K562 (cell line): ENCODE results near the gene ZNF837. TPM values are rescaled to one million over a fixed set of nuclear protein-coding genes. Genes with fewer than 3 reads are reported as not detected.

ENCODE experiments used
- ATAC-seq: fragments of 200-7000 bp; cut with Tn5 transposase; 3 replicates; pipeline ENCODE4 v1.9.1; 2020; ENCODE audit warnings: moderate library complexity
- BruUV-seq: library from RNA; stranded (reverse); fragments of 400-500 nt; replicated peaks from 2 replicates; lab custom pipeline; 2021; lab: Mats Ljungman, UMichigan
- CTCF ChIA-PET: fragments of 300-600 bp; formaldehyde crosslinking; extraction: SDS; loops from one replicate; lab custom pipeline; 2021; ENCODE audit warnings: low intra/inter-chr PET ratio; lab: Yijun Ruan, JAX
- POLR2A ChIA-PET: fragments of 300-600, 350-650 bp; sonication (Branson Sonifier 250); formaldehyde crosslinking; extraction: SDS; loops from one replicate; lab custom pipeline; 2021; ENCODE audit warnings: antibody characterized with exemption, inconsistent platforms; lab: Yijun Ruan, JAX
- DNase-seq, 4 experiments: peaks; one replicate each; pipeline versions ENCODE4 v3.0.0 to v3.0.0-alpha.2; 2011 to 2018; ENCODE audit warnings: low spot score in 3 of 4, mixed read lengths in 3 of 4; ENCODE audit errors: extremely low read depth in 1 of 4
- FAIRE-seq: peaks from 2 replicates; lab custom pipeline; 2011; peaks lifted over from hg19 to GRCh38; lab: Jason Lieb, UNC
- H2AFZ ChIP-seq: 2 replicates; pipeline ENCODE4 v1.6.0; 2011; ENCODE audit warnings: low read depth, low read length, control low read depth, inconsistent platforms
- H3K27ac ChIP-seq: fragments of 200-600 bp; 3 replicates; pipeline ENCODE4 v1.8.0; 2011; ENCODE audit warnings: low read depth, mild to moderate bottlenecking, control low read depth, inconsistent platforms, low read length, moderate library complexity, mixed read lengths; ENCODE audit errors: extremely low read depth
- H3K27me3 ChIP-seq, 2 experiments: fragments of 300-600 bp in 1 of 2; 2 replicates in 1 of 2; 3 replicates in 1 of 2; pipeline versions ENCODE4 v1.6.0 to v1.8.0; 2011; ENCODE audit warnings: inconsistent platforms in 2 of 2, low read length in 2 of 2, mild to moderate bottlenecking in 1 of 2, mixed read lengths in 1 of 2, moderate library complexity in 1 of 2; ENCODE audit not compliant: control insufficient read depth in 2 of 2, insufficient read depth in 2 of 2
- H3K36me3 ChIP-seq: fragments of 300-600 bp; 3 replicates; pipeline ENCODE4 v1.8.0; 2011; ENCODE audit warnings: mild to moderate bottlenecking, low read length, inconsistent platforms; ENCODE audit not compliant: control insufficient read depth, insufficient read depth
- H3K4me1 ChIP-seq, 2 experiments: fragments of 200-600 bp in 1 of 2; replicated peaks in 1 of 2; 2 replicates in 1 of 2; 3 replicates in 1 of 2; pipeline versions ENCODE4 v1.5.1 to v1.8.0; 2011; ENCODE audit warnings: inconsistent platforms in 2 of 2, low read length in 2 of 2, mild to moderate bottlenecking in 1 of 2, mixed read lengths in 1 of 2, moderate library complexity in 1 of 2; ENCODE audit not compliant: control insufficient read depth in 2 of 2, insufficient read depth in 2 of 2
- H3K4me2 ChIP-seq: 2 replicates; pipeline ENCODE4 v1.6.1; 2011; ENCODE audit warnings: low read length, control low read depth, inconsistent platforms, mixed read lengths; ENCODE audit not compliant: insufficient read depth
- H3K4me3 ChIP-seq: fragments of 200-600 bp; sonication (generic), shearing (Covaris generic); 2 replicates; pipeline ENCODE4 v1.5.1; 2016; ENCODE audit warnings: control low read depth, inconsistent platforms
- H3K79me2 ChIP-seq: fragments of 200-600 bp; 3 replicates; pipeline ENCODE4 v1.8.0; 2011; ENCODE audit warnings: low read length, inconsistent platforms; ENCODE audit not compliant: control insufficient read depth, insufficient read depth
- H3K9ac ChIP-seq, 2 experiments: 2 replicates each; pipeline versions ENCODE4 v1.6.0 to v1.6.1; 2011; ENCODE audit warnings: low read depth in 2 of 2, low read length in 2 of 2, control low read depth in 1 of 2, inconsistent platforms in 1 of 2, mild to moderate bottlenecking in 1 of 2, mixed read lengths in 1 of 2; ENCODE audit not compliant: insufficient read depth in 1 of 2
- H3K9me1 ChIP-seq: one replicate; pipeline ENCODE4 v1.6.0; 2011; ENCODE audit warnings: inconsistent platforms, mild to moderate bottlenecking, low read length, moderate library complexity; ENCODE audit not compliant: control insufficient read depth, insufficient read depth
- H3K9me3 ChIP-seq: replicated peaks from 2 replicates; pipeline ENCODE4 v1.5.1; 2011; ENCODE audit warnings: low read depth, low read length, inconsistent platforms; ENCODE audit not compliant: control insufficient read depth, insufficient read depth
- H4K20me1 ChIP-seq: replicated peaks from 2 replicates; pipeline ENCODE4 v1.6.1; 2011; ENCODE audit warnings: low read length, inconsistent platforms, mixed read lengths; ENCODE audit not compliant: control insufficient read depth, insufficient read depth
- ARID2 ChIP-seq: fragments of 450-650 bp; IDR thresholded peaks from 2 replicates; pipeline ENCODE4 v1.6.1; 2017; ENCODE audit warnings: antibody characterized with exemption, mild to moderate bottlenecking
- HCFC1 ChIP-seq: IDR thresholded peaks from 2 replicates; pipeline ENCODE4 v1.6.1; 2012; ENCODE audit warnings: low read depth, low read length, improper control_type of control experiment
- HIVEP1 ChIP-seq: fragments of 250-450 bp; sonication (Bioruptor Pico); IDR thresholded peaks from 2 replicates; pipeline ENCODE4 v1.4.0; 2020; ENCODE audit warnings: mild to moderate bottlenecking
- RBM34 ChIP-seq: fragments of 200-400 bp; formaldehyde crosslinking; IDR thresholded peaks from 2 replicates; pipeline ENCODE4 v1.6.1; 2018; ENCODE audit warnings: low read length, borderline replicate concordance; ENCODE audit not compliant: insufficient read depth
- ZNF12 ChIP-seq: sonication (generic); formaldehyde crosslinking; IDR thresholded peaks from 2 replicates; pipeline ENCODE4 v1.4.0; 2020; ENCODE audit warnings: mild to moderate bottlenecking, missing genetic modification reagents
- WGBS: fragments of 100-300 bp; shearing (Covaris generic); methylation state at CpG from one replicate; pipeline ENCODE4 v1.1.6; 2016; ENCODE audit warnings: low coverage, mixed read lengths; ENCODE audit not compliant: insufficient coverage; ENCODE audit errors: missing lambda C conversion rate; 5-methylcytosine and 5-hydroxymethylcytosine counted together
- in situ Hi-C: fragments of 300-500 bp; cut with MboI; formaldehyde crosslinking; loops from 4 replicates; pipeline ENCODE4 v1.15.0; 2018; ENCODE audit warnings: inconsistent platforms, mixed read lengths
- intact Hi-C: fragments of 100-400 bp; cut with micrococcal nuclease; formaldehyde crosslinking; loops from 2 replicates; pipeline ENCODE4 v1.14.2; 2022
- polyA plus RNA-seq, 8 experiments: library from polyadenylated mRNA; depleted of rRNA in 4 of 8; stranded (reverse) in 5 of 8; unstranded in 3 of 8; fragments of >200 nt; fragmentation: Nextera tagmentation in 2 of 8; fragmentation: Illumina TruSeq in 1 of 8; extraction: Ambion mirVana in 2 of 8; extraction: Trizol in 1 of 8; gene quantifications; 2 replicates each; pipeline versions ENCODE4 v1.2.1 to v1.2.3, GENCODE V29; 2011 to 2014; ENCODE audit warnings: inconsistent platforms in 1 of 8, missing spikeins in 1 of 8
- total RNA-seq, 7 experiments: library from RNA; depleted of rRNA in 6 of 7; stranded (reverse); fragments of >200 nt in 6 of 7; fragmentation: Illumina TruSeq in 2 of 7; extraction: Trizol in 2 of 7; gene quantifications; 2 replicates each; pipeline versions ENCODE4 v1.2.1 to v1.2.3, GENCODE V29; 2011 to 2021; ENCODE audit warnings: low replicate concordance in 1 of 7
- TF ChIP-seq, protein P1 (sequence below), 2 experiments: fragments of 450-650 bp in 1 of 2; sonication (generic) in 1 of 2; formaldehyde crosslinking in 1 of 2; IDR thresholded peaks; 2 replicates each; pipeline versions ENCODE4 v1.7.1 to v1.9.0; 2016 to 2022; ENCODE audit warnings: inconsistent platforms in 1 of 2, mild to moderate bottlenecking in 1 of 2, missing genetic modification reagents in 1 of 2
- TF ChIP-seq, protein P2 (sequence below): sonication (generic); formaldehyde crosslinking; IDR thresholded peaks from 2 replicates; pipeline ENCODE4 v1.8.0; 2022; ENCODE audit warnings: mild to moderate bottlenecking, missing genetic modification reagents

The ZNF837 gene
- total and polyA plus RNA-seq, 9 of the 15 experiments (the other 6 are each of a cell fraction or from before 2014, with no cell fraction given), result 0.11 to 2.1 (median 0.57) TPM; not detected in 4

DNA sequence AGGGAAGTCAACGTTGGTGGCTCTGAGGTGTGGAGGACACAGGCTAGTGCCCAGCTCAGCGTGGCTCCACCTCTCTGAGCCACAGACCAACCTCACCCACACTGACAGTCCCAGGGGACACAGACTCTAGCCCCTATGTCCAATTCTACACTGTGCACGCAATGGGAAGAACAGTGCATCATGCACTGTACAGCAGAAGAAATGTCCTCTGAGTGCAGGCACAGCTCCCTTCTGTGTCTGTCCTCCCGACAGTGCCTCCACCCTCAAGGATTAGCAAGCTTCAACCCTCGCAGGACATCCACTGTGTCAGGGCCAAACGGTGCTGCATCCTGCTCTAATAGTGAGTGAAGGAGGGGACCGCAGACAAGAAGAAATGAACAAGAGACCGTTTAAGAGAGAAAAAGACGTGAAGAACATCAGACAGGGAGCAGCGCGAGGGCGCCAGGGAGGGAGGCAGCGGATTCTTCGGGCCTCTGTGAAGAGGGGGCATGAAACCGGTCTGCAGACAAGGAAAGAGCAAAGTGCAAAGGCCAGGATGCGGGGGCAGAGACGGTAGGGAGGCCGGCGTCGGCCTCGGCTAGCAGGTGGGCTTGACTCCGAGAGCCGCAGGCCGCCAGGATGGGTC is 681 bp downstream of the ZNF837 start:
- peak overlapping the region; percentile 99 for H3K4me2 ChIP-seq
- no peaks in the 10 kb centered on the region for H3K27me3 ChIP-seq
- intact Hi-C loops (loop anchor here (2.0 kb wide), 1 partner anchor 17 kb away; the partner anchor contains the start of gene ZNF497), in situ Hi-C loops (no loop called here)
- H3K79me2 ChIP-seq, result peaks cover 15% of the 10 kb centered on the region; the same call in 2 of the 3 replicates
- no peaks in the 10 kb centered on the region for H3K9me3 ChIP-seq
- CTCF ChIA-PET, result no interaction called here
- peak in 1 of 4 experiments; percentile 16 for DNase-seq
- H3K9me1 ChIP-seq, result no peaks in the 10 kb centered on the region
- peak overlapping the region; percentile 61 for H3K4me3 ChIP-seq
- peaks cover 12 to 40% of the 10 kb centered on the region in 2 experiments; a peak in 4 of 5 replicates for H3K4me1 ChIP-seq
- no peaks in the 10 kb centered on the region for H4K20me1 ChIP-seq
- POLR2A ChIA-PET, result interaction anchor here (0.6 to 1.8 kb wide), 4 partner anchors 16 to 131 kb away, joined by 3 to 13 read pairs (median 5); partner anchors contain the start of gene ZNF497
- peak overlapping the region; percentile 88 for H2AFZ ChIP-seq
- 3% methylated on average over 15 of the region's 24 CpGs for WGBS
- peak; percentile 5 for ATAC-seq
- H3K36me3 ChIP-seq, result no peaks in the 10 kb centered on the region
- BruUV-seq, result TSS peak; percentile 52
- H3K9ac ChIP-seq, result peak overlapping the region; percentile 77 to 93
- peak; percentile 75 for FAIRE-seq
- H3K27ac ChIP-seq, result peak overlapping the region; percentile 88
- TF ChIP-seq ZNF12 (CRISPR knock-in tag), result peak; percentile 80; the same call in 1 of the 2 replicates
- no peak for TF ChIP-seq ARID2
- TF ChIP-seq, protein P1, sequence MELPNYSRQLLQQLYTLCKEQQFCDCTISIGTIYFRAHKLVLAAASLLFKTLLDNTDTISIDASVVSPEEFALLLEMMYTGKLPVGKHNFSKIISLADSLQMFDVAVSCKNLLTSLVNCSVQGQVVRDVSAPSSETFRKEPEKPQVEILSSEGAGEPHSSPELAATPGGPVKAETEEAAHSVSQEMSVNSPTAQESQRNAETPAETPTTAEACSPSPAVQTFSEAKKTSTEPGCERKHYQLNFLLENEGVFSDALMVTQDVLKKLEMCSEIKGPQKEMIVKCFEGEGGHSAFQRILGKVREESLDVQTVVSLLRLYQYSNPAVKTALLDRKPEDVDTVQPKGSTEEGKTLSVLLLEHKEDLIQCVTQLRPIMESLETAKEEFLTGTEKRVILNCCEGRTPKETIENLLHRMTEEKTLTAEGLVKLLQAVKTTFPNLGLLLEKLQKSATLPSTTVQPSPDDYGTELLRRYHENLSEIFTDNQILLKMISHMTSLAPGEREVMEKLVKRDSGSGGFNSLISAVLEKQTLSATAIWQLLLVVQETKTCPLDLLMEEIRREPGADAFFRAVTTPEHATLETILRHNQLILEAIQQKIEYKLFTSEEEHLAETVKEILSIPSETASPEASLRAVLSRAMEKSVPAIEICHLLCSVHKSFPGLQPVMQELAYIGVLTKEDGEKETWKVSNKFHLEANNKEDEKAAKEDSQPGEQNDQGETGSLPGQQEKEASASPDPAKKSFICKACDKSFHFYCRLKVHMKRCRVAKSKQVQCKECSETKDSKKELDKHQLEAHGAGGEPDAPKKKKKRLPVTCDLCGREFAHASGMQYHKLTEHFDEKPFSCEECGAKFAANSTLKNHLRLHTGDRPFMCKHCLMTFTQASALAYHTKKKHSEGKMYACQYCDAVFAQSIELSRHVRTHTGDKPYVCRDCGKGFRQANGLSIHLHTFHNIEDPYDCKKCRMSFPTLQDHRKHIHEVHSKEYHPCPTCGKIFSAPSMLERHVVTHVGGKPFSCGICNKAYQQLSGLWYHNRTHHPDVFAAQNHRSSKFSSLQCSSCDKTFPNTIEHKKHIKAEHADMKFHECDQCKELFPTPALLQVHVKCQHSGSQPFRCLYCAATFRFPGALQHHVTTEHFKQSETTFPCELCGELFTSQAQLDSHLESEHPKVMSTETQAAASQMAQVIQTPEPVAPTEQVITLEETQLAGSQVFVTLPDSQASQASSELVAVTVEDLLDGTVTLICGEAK (IDR thresholded peaks at IDR 0.05), result no peak
- TF ChIP-seq, protein P1 (CRISPR knock-in tag; IDR thresholded peaks at IDR 0.05), result no peak
- TF ChIP-seq HIVEP1 (CRISPR knock-in tag), result no peak
- TF ChIP-seq, protein P2, sequence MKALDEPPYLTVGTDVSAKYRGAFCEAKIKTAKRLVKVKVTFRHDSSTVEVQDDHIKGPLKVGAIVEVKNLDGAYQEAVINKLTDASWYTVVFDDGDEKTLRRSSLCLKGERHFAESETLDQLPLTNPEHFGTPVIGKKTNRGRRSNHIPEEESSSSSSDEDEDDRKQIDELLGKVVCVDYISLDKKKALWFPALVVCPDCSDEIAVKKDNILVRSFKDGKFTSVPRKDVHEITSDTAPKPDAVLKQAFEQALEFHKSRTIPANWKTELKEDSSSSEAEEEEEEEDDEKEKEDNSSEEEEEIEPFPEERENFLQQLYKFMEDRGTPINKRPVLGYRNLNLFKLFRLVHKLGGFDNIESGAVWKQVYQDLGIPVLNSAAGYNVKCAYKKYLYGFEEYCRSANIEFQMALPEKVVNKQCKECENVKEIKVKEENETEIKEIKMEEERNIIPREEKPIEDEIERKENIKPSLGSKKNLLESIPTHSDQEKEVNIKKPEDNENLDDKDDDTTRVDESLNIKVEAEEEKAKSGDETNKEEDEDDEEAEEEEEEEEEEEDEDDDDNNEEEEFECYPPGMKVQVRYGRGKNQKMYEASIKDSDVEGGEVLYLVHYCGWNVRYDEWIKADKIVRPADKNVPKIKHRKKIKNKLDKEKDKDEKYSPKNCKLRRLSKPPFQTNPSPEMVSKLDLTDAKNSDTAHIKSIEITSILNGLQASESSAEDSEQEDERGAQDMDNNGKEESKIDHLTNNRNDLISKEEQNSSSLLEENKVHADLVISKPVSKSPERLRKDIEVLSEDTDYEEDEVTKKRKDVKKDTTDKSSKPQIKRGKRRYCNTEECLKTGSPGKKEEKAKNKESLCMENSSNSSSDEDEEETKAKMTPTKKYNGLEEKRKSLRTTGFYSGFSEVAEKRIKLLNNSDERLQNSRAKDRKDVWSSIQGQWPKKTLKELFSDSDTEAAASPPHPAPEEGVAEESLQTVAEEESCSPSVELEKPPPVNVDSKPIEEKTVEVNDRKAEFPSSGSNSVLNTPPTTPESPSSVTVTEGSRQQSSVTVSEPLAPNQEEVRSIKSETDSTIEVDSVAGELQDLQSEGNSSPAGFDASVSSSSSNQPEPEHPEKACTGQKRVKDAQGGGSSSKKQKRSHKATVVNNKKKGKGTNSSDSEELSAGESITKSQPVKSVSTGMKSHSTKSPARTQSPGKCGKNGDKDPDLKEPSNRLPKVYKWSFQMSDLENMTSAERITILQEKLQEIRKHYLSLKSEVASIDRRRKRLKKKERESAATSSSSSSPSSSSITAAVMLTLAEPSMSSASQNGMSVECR (CRISPR knock-in tag), result no peak
- TF ChIP-seq HCFC1, result no peak
- no peak for TF ChIP-seq RBM34
